Ecto neural progenitor cell (in vitro differentiated cells): Measurements from ENCODE around the gene BTBD1.

Experiments
- DNase-seq: peaks from one replicate; pipeline ENCODE4 v3.0.0-alpha.2; 2018; ENCODE audit warnings: low spot score

BTBD1 gene

DNA sequence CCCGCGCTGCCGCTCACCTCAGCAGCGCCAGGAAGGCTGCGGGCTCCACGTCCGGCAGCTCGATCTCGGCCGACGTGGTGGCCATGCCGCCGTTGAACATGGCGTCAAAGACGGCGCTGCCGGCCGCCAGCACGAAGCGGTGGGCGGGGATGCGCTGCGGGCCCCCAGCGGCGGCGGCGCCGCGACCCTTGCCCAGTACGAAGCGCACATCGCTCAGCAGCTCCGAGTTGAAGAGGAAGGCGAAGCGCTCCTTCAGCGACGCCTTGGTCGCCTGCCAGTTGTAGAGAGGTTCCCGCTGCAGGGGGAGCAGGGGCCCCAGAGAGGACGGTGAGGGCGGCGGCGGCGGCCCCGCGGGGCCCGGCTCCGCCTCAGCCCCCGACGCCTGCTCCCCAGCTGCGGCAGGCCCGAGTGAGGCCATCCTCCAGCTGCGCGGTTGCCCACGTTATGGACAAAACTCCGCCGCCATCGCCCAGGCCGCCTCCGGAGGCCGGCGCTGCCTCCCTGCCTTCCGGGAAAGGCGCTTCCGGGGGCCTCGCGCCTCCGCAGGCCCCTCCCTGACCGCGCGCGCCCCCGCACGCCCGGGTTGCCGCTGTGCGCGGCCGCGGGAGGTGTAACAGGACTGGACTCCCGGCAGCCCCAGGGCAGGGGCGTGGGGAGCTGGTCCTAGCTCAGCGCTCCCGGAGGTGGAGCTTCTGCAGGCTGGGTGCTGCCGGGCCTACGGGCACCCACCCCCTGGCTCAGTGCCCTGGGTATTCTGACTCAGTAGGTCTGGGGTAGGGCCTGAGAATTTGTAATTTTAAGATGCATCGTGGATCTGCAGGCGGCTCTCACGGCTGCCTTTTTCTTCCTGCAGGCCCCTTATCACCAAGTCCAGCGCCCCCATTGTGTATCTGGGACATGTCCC, at the start of gene BTBD1:
Gene BTBD1 (minus strand): TSS at position 519 of the 904 bp plus-strand sequence. CDS start 101 bp downstream, at position 418.
- peak; percentile 87 for DNase-seq

GRCh38 chr15:83115831-83116565, 48.9 kb upstream of the BTBD1 start:
- DNase-seq: no peak

GRCh38 chr15:83115410-83115809, 48.4 kb upstream of the BTBD1 start:
- no peak for DNase-seq

GRCh38 chr15:83114856-83115255, 47.8 kb upstream of the BTBD1 start:
- no peak for DNase-seq

DNA sequence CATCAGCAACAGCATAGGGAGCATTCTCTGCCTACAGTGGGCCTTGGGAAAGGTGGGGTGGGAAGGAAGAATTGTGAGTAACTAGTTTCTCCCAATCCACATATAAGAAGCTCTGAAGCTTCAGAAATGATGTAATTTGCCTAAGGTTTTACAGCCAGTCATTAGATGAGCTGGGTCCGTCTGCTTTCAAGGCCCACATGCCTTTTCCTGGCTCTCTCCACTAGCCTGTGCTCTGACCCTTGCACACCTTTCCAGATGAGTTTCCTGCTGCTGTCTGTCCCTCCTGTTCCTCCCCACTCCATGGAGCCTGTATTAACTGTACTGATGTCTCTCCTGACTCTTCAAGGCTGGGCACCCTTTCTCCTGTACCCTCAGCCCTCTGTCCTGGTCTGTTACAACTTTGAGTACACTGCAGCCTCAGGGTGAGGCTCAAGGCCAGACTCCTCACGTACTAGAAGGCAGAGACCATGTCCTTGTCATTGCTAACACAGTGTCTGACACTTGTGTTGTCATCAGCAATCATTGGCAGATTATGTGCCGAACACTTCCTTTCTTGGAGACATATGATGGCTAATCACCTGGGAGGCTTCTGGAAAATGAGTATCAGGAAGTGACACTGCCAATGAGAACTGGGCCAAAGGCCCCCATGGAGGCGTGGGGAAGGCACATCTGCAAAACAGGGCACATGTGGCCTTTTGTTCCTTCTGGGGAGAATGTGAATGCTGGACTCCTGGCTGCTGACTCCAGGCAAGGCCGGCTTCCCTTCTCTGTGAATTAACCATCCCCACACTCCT, 47.0 kb upstream of the BTBD1 start:
- no peak for DNase-seq

DNA sequence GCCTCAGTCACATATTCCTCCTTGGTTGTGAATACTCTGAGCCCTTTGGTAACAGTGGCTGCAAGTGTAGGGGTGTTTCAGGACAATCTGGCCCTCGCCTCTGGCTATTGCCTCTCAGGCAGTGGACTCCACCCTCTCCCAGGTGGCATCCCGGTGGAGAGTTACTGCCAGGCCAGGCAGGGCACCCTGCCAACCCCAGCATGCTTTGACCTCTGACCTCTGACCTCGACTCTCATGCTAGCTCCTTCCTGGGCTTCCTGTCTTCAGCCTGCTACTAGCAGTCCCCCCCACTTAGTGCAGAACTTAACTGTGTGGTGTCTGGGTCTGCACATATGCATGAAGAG, 45.9 kb upstream of the BTBD1 start:
- no peak for DNase-seq

DNA sequence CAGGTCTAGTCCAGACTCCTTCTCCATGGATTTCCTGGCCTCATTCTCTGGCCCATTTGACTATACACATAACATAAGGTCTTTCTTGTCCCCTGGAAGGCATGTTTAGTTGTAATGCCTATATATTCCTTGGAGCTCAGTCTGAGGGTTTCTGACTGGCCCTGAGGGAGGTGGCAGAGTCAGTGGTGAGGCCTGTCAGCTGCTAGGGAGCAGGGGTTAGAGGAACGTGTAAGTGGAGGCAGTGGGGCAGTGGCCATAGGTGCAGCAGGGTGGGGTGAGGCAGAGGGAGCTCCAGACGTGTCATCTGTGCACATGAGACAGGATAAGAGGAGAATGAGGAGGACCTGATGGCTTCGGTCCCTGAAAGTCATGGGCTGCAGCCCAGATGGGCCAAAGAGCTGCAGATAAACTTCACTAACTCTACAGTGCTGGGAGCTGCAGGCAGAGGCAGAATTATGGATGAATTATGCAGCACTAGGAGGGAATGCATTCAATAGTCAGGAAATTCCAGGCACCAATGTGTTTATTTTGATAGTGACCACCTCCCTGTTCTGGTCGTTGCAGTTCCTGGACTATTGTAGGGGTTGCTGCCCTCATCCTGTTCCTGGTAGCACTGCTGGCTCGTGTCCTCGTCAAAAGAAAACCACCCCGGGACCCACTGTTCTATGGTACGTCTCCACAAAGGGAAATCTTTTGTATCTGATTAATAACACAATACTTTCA, 45.3 kb upstream of the BTBD1 start:
- DNase-seq: no peak

DNA sequence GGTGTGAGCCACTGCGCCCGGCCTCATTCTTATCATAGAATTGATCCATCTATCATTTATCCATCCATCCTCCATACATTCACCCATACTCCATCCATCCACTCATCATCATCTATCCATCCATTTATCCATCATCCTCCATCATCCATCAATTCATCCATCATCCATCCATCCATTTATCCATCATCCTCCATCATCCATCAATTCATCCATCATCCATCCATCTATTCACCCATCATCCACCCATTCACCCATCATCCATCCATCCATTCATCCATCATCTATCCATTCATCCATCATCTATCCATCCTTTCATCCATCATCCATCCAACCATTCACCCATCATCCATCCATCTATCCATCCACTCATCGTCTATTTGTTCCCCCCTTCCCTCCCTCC, 44.1 kb upstream of the BTBD1 start:
- no peak for DNase-seq

GRCh38 chr15:83110381-83110780, 43.3 kb upstream of the BTBD1 start:
- DNase-seq: no peak

- DNase-seq: no peak
Measured at GRCh38 chr15:83109532-83109931, 42.5 kb upstream of the BTBD1 start.

DNA sequence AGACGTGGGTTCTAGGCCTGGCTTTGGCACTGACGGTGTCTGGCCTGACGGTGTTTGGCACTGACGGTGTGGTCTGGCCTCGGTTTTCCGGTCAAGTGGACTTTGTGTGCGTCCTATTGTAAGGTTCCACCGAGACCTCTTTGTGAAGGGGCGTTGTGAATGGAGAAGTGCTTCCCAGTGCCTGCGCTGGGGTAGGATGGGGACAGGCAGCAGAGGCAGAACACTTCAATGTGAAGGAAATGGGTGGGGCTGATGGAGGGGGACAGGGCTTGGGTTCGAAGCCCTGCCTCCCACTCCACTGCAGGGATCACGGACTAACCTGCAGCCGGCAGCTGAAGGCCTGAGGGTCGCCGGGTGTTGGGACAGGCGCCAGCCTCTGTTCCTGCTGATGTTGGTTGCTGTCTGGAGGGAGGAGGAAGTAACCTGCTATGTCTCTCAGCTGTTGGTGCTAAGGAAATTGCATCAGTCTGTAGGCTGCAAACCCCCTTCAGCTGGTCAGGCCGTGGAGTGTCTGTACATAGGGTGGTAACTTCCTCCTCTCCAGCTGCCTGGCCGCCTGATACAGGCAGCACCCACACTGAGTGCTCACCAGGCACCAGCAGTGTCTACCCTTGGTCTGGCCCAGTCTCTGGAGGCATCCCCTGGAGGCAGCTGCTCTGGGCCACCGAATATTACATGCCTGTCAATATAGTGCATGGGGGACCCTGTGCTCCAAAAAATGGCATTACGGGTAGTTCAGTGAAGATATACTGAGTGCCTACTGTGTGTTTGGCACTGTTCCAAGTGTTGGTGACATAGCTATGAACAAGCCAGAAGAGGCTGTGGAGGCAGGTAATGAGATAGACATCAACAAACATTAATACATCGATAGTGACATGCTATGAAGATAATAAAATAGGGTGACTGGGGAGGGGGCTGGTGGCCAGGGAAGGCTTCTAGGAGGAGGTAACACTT, 41.5 kb upstream of the BTBD1 start:
- DNase-seq: no peak

GRCh38 chr15:83107841-83108181, 40.8 kb upstream of the BTBD1 start:
- DNase-seq: no peak

GRCh38 chr15:83106994-83107840, 40.2 kb upstream of the BTBD1 start, which contains the start of gene TM6SF1:
TSS of gene TM6SF1 (plus strand) at chr15:83107645. CDS start at chr15:83107681, 36 bp downstream.
- peak; percentile 53 for DNase-seq

DNA sequence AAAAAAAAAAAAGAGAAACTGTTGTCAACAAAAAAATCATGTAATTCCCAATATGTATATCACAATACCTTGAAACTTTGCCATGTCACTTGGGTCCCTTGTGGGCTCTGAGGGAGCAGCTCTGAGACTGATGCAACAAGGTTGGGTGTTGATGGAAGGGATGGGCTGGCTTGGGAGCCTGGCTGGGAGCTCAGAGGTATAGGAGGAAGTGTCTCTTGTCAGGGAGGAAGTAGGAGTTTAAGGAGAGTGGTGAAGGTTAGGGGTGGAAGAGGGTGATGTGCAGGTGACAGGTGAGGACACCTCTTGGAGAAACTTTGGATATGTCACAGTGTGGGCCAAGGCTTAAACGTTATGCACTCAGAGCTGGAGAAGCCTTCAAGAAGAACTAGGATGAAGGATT, 38.4 kb upstream of the BTBD1 start:
- DNase-seq: no peak

- DNase-seq: no peak
Measured at GRCh38 chr15:83104141-83104540, 37.1 kb upstream of the BTBD1 start.

DNA sequence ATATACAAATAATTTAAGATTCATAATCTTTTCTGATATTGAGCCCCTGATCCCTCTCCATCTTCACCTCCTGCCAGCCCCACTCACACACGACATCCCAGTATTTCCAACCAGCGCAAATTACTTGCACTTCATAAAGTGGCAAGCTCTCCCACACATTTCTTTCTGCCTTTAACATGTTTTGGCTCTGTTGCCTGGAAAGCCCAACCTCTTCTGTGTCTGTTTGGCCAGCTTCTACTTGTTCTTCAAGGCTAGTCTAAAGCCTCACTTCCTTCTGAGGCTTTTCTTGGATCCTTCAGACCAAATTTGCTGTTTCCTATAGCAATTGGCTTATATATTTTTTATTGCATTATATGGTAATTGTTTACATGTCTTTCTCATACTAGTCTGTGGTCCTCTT, 35.3 kb upstream of the BTBD1 start:
- no peak for DNase-seq

DNA sequence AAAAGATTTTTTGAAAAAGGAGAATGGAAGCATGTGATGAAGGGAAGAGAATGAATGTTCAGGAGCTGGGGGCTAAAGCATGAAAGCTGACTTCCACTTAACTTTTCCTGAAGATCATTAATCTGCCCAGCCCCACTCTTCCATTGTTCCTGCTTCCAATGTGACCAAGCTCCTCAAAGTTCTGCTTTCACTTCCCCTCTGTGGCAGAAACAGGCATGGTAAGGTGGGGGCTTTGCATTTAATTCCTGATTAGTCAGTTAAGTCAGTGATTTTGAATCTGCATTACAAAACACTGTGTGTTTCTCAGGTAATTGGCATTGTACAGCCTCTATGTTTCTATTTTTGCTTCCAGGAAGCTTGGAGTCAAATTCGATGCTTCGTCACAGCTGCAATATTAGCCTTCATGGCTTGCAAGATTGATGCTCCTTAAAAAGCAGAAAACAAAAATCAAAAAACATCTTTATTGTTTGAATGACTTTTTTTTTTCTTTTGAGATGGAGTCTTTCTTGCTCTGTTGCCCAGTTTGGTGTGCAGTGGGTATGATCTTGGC, 33.1 kb upstream of the BTBD1 start:
- no peak for DNase-seq

DNA sequence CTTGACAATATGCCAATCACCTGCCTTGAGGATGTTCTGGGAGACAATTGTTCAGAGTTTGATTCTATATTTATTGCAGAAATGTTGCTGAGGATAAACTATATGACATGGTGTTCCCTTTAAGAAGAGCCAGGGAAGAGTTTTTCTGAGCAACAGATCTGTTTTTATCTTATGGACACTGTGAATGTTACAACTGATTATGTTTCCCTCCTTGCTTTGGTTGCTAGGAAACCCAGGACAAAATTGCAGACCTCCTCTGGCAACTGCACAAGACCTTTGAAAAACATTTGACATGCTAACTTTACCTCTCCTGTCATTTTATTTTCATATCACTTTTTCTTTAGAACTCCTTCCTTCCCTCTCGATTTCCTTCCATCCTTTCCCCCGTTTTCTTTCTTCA, 32.2 kb upstream of the BTBD1 start:
- DNase-seq: no peak

DNA sequence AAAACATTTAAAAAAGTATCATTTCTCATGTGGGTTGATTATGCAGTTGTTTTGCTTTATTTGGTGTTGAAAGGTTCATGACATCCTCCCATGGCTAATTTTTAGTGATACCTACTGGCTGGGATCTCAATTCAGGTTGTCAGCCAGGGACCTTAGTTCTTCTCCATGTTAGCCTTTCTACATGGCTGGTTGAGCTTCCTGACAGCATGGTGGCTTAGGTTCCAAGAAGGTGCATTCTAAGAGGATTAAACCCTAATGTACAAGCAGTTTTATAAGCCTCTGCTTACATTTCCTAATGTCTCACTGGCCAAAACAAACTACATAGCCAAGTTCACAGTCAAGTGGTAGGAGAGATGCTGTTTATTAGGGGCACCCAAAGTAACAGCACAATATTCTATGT, 31.0 kb upstream of the BTBD1 start:
- no peak for DNase-seq

DNA sequence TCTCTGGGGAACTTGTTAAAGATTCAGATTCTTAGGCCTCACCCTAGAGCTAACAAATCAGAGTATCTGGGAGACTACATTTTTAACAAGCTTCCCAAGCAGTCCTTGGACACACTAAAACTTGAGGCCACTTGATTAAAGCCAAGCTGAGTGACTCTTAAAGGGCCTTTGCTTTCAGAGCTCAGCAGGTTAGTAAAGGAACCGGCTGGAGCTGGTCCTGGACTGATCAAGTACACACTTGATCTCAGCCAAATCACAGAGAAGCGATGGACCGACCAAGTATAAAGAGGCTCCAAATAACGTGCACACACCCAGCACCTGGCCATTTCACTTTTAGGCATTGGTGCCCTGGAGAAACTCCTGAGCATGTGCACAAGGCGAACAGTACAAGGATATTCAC, 27.5 kb upstream of the BTBD1 start:
- no peak for DNase-seq
